Inferior parietal cortex (tissue), 1 donor: ENCODE results near the gene PCSK5.

Experiments used
- DNase-seq: peaks from one replicate; pipeline ENCODE4 v3.0.0-alpha.2; 2016; ENCODE audit errors: extremely low spot score

PCSK5 gene

DNA sequence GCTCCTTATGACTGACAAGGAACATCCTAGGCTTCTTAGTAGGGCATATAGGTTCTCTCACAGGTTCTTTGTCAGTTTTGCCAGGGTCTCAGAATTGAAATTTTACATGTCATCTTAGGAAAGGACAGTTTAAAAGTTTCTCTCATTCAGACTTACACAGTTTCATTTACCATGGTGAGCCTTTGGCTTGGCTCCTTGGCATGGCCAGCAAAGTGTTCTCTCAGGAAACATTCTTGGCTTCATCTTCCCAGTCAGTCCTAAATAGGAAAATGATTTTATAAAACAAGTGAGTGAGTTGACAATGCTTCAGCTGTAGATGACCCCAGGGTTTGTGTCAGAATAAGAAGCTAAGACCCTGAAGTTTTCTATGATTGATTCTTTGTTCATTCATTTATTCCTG is 191.6 kb downstream of the PCSK5 start:
- no peak for DNase-seq

DNA sequence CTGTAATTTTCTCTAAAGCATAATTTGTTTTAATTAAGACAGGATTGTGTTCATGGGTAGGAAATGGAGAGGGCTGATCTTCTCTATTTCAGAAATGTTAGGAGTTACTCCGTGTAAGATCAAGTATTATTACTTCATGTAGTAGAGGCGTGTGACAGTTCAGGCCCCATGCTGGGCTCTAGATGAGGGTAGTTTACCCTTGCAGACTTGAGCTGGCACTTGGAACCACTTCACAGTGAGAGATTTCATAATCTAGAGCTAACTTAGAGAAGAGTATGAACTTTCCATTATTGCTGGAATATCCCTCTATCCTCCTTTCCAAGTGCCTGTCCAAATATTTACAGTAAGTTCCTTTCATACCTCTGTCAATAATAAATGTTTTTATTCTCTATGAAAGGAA is 195.1 kb downstream of the PCSK5 start:
- no peak for DNase-seq

DNA sequence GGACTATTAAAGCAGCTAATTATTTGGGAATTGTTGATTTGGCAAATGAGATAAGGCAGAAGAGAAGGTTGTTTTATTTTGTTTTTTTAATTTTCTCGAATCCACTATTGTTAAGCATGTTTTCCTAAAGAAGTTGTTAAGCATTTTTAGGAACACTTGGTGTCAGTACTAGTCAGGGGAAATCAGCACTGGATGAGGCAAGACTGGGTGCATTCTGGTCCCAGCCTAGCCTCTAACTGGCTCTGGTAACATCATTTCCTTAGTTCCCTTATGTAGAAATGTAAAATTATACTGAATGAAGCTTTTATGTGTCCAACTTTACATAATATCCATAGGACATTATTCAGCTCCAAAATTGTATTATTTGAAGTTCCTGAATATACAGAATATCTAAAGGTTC is 196.1 kb downstream of the PCSK5 start:
- no peak for DNase-seq

GRCh38 chr9:76087976-76088375 is 197.5 kb downstream of the PCSK5 start:
- no peak for DNase-seq

- DNase-seq: no peak
Observed at GRCh38 chr9:76090330-76090729, 199.9 kb downstream of the PCSK5 start.

- DNase-seq: no peak
Observed at GRCh38 chr9:76090909-76091308, 200.4 kb downstream of the PCSK5 start.

DNA sequence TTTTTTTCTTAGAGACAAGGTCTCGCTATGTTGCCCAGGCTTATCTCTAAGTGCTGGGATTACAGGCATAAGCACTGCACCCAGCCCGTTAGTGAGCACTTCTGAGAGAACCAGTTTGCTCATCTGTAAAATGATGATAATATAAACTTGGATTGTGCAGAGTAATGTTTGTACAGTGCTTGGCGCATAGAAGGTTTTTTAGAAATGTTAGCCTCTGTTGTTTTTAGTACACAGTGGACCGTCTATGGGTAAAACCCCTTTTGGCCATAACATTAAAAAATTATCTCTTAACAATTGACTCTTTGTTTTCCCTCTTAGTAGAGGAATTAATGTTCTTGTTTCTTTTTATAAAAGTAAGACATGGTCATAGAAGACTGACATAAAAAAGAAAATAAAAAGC is 202.1 kb downstream of the PCSK5 start:
- no peak for DNase-seq

GRCh38 chr9:76095585-76095984 is 205.1 kb downstream of the PCSK5 start:
- DNase-seq: no peak

DNA sequence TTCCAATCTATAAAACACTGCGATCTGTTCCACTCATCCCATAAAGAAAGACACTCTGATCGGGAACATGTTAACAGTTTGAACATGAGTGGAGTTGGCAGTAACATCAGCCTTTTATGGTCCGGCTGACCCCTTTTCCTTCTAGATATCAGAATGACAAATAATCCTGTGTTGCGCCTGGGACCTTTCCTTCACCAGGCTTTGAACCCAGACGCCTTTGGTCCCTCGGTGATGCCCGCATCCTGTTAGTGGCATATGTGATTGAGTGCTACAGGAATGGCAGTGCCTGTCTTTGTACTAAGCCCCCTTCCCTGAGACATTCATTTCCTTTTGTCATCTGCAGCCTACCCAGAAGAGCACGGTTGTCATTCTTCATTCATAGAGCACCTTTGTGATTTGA is 209.0 kb downstream of the PCSK5 start:
- DNase-seq: no peak

- DNase-seq: no peak
Observed at GRCh38 chr9:76101075-76101474, 210.6 kb downstream of the PCSK5 start.

DNA sequence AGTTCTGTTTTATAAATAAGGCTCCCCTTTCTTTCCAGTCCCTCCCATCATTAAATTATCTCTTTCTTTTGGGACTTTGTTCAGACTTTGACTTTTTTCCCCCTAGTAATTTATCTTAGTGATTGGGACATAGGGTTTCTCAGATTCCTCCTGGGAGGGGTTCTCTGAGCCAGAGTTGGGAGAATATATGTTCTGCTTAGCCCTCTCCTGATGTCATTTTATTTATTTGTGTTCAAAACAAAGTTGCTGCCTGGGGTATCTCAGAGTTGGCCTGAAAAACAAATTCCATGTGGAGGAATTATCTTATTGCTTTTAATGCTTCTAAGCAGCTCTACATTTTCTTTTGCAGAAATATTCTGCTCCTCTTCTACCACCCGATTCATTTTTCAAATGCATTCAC is 211.0 kb downstream of the PCSK5 start:
- no peak for DNase-seq

DNA sequence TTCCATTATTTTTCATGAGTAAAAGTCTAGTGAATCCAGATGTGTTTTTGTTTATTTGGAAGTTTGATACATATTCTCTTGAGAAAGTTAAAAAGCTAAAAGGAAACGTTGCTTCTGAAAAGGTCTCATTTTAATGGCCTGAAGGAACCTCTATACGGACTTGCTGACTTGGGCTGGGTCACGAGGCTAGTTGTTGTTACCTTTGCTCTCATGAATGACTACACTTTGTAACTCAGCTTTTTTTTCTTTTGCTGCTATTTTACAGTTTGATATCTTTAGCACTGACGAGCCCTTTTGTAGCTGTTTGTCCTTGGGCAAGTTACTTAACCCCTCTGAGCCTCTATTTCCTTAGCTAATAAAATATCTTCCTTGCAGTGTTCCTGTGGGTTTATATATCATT is 211.5 kb downstream of the PCSK5 start:
- DNase-seq: no peak

GRCh38 chr9:76103531-76104315 is 213.2 kb downstream of the PCSK5 start:
- no peak for DNase-seq

DNA sequence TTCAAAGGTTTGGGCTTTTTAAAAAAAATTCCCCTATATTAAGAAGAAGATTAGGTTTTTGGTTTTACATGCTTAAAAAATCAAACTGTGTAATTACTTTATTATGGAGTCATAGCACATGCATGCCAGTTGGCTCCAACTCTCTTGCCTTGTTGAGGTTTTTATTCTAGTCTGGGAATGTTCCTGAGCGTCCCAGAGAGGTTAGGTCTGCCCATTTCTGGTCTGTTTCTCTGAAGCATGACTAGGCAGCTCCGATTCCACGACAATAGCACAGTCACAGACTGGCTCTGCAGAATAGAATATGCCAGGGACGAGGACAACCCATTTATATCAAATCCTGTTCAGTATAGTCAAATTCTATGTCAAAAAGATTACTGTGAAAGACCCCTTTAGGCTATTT is 217.0 kb downstream of the PCSK5 start:
- DNase-seq: peak; percentile 23

- DNase-seq: no peak
Observed at GRCh38 chr9:76109953-76110352, 219.5 kb downstream of the PCSK5 start.

DNA sequence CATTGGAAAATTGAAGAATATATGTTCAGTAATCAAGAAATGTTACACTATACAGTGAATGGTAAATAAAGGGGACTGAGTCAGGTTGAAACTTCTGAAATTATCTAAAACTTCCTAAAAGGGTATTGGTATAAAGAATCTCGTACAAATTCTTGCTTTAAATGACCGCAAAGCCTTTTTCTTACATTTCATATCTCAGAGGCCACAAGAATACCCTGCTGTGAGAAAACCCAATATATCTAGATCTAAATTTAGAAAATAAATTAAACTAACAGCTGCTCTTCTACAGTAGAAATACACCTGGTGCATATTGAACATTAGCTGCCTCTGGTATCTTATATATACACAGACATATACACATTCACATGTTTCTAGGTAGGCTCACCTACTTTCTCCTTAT is 221.7 kb downstream of the PCSK5 start:
- no peak for DNase-seq

GRCh38 chr9:76114144-76114543 is 223.7 kb downstream of the PCSK5 start:
- DNase-seq: no peak

DNA sequence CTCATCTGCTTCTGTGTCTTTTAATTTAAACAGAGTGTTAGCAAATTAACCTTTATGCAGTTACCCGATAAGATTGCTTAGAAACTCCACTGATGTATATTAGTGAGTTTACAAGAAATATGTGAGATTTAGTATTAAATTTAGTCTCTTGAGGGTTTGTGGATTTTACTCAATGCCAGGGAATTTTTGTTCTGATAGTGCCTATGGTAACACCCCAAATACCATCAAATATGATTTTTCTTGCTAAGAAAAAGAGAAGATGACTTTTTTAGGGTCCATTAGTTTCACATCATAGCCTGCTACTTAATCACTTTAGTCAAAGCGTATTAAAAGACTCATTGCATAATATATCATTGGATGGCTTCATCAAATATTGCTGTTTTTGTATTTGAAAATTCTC is 224.9 kb downstream of the PCSK5 start:
- DNase-seq: no peak

DNA sequence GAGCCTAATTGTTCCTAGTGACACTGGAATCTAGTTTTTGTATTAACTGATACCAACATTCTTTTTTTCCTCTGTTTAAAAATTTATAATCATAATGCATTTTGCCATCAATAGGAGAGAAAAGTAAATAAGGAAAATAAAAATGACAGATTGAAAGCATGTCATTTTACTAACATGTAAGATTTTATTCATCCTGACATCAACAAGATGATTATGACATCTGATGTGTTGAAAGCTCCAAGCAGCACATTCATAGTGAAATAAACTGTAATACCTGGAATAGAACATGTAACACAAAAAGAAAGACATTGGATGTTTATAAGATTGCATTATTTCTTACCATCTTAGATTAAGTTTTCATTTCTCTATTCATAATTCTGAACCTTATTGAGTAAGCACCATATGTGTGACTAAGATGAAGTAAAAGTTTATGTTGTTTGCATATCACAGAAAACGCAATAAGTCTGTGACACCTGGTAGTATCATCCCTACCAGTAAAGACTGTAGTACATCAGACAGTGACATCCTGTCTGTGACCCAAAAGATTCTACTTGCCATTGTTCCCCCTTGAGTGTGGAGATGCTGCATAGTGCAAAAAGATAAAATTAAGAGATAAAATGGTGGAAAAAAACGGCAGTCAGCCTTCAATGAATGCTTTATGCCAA is 225.6 kb downstream of the PCSK5 start:
- no peak for DNase-seq

GRCh38 chr9:76116913-76117312 is 226.4 kb downstream of the PCSK5 start:
- no peak for DNase-seq

DNA sequence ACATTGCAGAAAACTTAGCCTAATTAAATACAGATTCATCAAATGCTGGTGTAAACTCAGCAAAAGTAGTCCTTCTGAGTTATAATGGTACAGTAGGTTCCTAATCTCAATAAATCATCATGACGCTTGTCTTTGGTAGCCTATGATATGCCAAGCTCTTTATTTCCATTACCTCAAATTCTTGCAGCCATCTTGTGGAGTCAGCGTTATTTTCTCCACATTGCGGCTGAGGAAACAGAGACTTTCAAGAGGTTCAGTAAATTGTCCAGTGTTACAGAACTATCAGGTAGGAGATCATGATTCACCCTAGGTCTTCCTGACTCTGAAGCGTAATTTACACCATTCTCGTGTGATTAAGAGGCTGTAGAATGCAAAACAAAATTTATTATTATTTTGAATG is 237.2 kb downstream of the PCSK5 start:
- no peak for DNase-seq

DNA sequence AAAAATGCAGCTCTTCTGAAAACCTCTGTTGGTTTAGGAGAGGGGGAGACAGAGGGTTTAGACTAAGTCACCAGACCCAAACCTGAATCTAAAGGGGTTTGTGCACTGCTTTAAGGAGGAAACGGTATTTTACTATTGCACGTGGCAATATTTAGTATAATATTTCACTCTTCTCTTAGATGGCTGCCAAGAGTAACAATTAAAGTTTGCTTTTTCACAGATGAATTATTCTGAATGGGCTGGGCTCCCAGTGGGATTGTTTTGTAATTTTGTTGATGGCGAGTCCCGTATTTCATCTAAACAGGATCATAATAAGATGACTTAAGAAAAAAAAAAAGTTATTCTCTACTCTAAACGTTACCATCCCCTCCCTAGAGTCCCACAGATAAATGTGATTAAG is 245.4 kb downstream of the PCSK5 start:
- no peak for DNase-seq

- no peak for DNase-seq
Observed at GRCh38 chr9:76136986-76137385, 246.5 kb downstream of the PCSK5 start.

DNA sequence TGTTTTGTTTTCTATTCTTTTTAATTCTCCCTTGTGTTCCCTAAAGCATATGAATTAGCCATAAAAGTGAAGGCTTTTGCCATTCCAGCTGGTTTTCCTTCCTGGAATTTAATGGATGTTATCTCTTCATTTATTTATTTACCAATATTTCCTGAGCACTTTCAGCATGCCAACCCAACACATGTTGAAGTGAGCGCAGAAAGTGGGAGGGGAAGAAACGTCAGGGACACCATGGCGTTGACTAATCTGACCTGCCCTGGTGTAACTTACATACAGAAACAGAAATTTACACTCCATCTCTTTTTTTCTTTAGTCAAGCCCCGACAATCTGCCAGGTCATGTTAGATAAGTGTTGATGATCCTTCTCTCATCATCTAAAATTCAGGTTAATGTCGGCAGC is 247.5 kb downstream of the PCSK5 start:
- DNase-seq: no peak
